ENCODE results near the gene FAM20A. TPM values are rescaled to one million over a fixed set of nuclear protein-coding genes. Genes with fewer than 3 reads are reported as not detected.

The FAM20A gene
- total and polyA plus RNA-seq, 8 donors = 11.4 to 81.3 (median 17.0) TPM; not detected in 1

GRCh38 chr17:68599552-68600066 is 1.6 kb downstream of the FAM20A start:
- intact Hi-C loops (cut with DNase I; ENCODE audit: low total_unique reads) = no loop called here
- H3K4me1 ChIP-seq = peaks cover 23 to 64% (median 44%) of the 10 kb centered on the region in 4 donors
- DNase-seq = no peak
- H3K27me3 ChIP-seq = peaks cover 0 to 28% (median 16%) of the 10 kb centered on the region in 3 donors
- TF ChIP-seq EP300 (IDR thresholded peaks at IDR 0.05) (no peak), POLR2AphosphoS5 (IDR thresholded peaks at IDR 0.05) (no peak), POLR2A (IDR thresholded peaks at IDR 0.05) (no peak), CTCF (IDR thresholded peaks at IDR 0.05) (no peak)
- H3K4me3 ChIP-seq = peak overlapping the region; percentile 60 to 82 (median 64)
- 18 to 44% (median 28%) methylated on average over 18 of the region's 18 CpGs for WGBS, 5 donors
- H3K36me3 ChIP-seq = no peaks in the 10 kb centered on the region
- H3K9me3 ChIP-seq = no peaks in the 10 kb centered on the region
- peak overlapping the region; percentile 83 to 92 (median 87) for H3K27ac ChIP-seq

- DNase-seq = peak in 1 of 2 donors; percentile 26
- peak in 1 of 3 donors; percentile 37 for TF ChIP-seq POLR2AphosphoS5 (IDR thresholded peaks at IDR 0.05)
- TF ChIP-seq POLR2A (IDR thresholded peaks at IDR 0.05) = no peak
These were observed 2.1 kb downstream of the FAM20A start for GRCh38 chr17:68599091-68599490.

GRCh38 chr17:68598545-68598961 is 2.6 kb downstream of the FAM20A start:
- Histone ChIP-seq H3K4me3 (peak overlapping the region; percentile 60 to 82 (median 64)), H3K27me3 (peaks cover 0 to 28% (median 16%) of the 10 kb centered on the region in 3 donors), H3K4me1 (peaks cover 23 to 68% (median 46%) of the 10 kb centered on the region in 4 donors), H3K27ac (peak overlapping the region in 4 of 5 donors; percentile 0 to 92 (median 86)), H3K9me3 (no peaks in the 10 kb centered on the region), H3K36me3 (no peaks in the 10 kb centered on the region)
- no peak for DNase-seq
- no peak for TF ChIP-seq EP300 (IDR thresholded peaks at IDR 0.05)
- no peak for TF ChIP-seq POLR2AphosphoS5 (IDR thresholded peaks at IDR 0.05)
- TF ChIP-seq POLR2A (IDR thresholded peaks at IDR 0.05) = no peak
- TF ChIP-seq CTCF (IDR thresholded peaks at IDR 0.05) = no peak
- WGBS, 5 donors = 41 to 67% (median 46%) methylated on average over 4 of the region's 4 CpGs
- intact Hi-C loops (cut with DNase I; ENCODE audit: low total_unique reads) = no loop called here

More at GRCh38 chr17:68599091-68599490, 2.1 kb downstream of the FAM20A start:
- 25 to 46% (median 32%) methylated on average over 4 of the region's 4 CpGs for WGBS, 5 donors
- peaks cover 23 to 68% (median 44%) of the 10 kb centered on the region in 4 donors for H3K4me1 ChIP-seq
- intact Hi-C loops (cut with DNase I; ENCODE audit: low total_unique reads) = no loop called here
- peaks cover 0 to 28% (median 16%) of the 10 kb centered on the region in 3 donors for H3K27me3 ChIP-seq
- H3K9me3 ChIP-seq = no peaks in the 10 kb centered on the region
- H3K27ac ChIP-seq = peak overlapping the region in 4 of 5 donors; percentile 83 to 92 (median 86)
- no peaks in the 10 kb centered on the region for H3K36me3 ChIP-seq
- peak overlapping the region; percentile 60 to 82 (median 64) for H3K4me3 ChIP-seq

DNA sequence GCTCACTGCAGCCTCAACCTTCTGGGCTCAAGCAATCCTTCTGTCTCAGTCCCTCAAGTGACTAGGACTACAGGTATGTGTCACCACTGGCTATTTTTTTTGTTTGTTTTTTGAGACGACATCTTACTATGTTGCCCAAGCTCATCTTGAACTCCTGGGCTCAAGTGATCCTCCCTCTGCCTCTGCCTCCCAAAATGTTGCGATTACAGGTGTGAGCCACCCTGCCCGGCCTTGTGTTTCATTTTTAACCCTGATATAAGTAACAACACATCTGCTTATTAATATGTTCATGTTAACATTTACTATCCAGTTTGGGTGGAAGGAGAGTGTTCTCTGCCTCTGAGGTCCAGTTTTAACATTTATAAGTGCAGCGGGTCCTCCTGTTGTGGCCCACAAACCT is 3.1 kb downstream of the FAM20A start:
- WGBS, 5 donors = 61 to 93% (median 75%) methylated on average over 4 of the region's 4 CpGs
- H3K36me3 ChIP-seq = no peaks in the 10 kb centered on the region

More for the DNA sequence above, 3.1 kb downstream of the FAM20A start:
- intact Hi-C loops (cut with DNase I; ENCODE audit: low total_unique reads) = no loop called here
- peaks cover 0 to 28% (median 16%) of the 10 kb centered on the region in 3 donors for H3K27me3 ChIP-seq
- peak overlapping the region in 3 of 5 donors; percentile 85 to 92 (median 87) for H3K27ac ChIP-seq
- no peak for TF ChIP-seq POLR2AphosphoS5 (IDR thresholded peaks at IDR 0.05)
- no peak for TF ChIP-seq CTCF (IDR thresholded peaks at IDR 0.05)
- TF ChIP-seq EP300 (IDR thresholded peaks at IDR 0.05) = no peak
- TF ChIP-seq POLR2A (IDR thresholded peaks at IDR 0.05) = no peak
- no peak for DNase-seq
- peak overlapping the region in 3 of 4 donors; percentile 60 to 82 (median 61) for H3K4me3 ChIP-seq
- no peaks in the 10 kb centered on the region for H3K9me3 ChIP-seq
- peaks cover 23 to 64% (median 46%) of the 10 kb centered on the region in 4 donors for H3K4me1 ChIP-seq
